ENCODE data around the gene MAP3K1.

- TF ChIP-seq CTCF (conservative IDR thresholded peaks at IDR 0.05): no peak
- no peak for TF ChIP-seq EZH2 (IDR thresholded peaks at IDR 0.05; ENCODE audit: low read depth)
Measured at GRCh38 chr5:56786346-56786745, 29.0 kb upstream of the MAP3K1 start.
